HG03469 (cell line): ENCODE results near the gene FGA.

Source experiments
- ATAC-seq: cut with Tn5 transposase; IDR thresholded peaks from one replicate; pipeline ENCODE4 v1.9.1; 2021; ENCODE audit warnings: mild to moderate bottlenecking, moderate library complexity, moderate number of reproducible peaks; ENCODE audit not compliant: unreplicated experiment

The FGA gene

DNA sequence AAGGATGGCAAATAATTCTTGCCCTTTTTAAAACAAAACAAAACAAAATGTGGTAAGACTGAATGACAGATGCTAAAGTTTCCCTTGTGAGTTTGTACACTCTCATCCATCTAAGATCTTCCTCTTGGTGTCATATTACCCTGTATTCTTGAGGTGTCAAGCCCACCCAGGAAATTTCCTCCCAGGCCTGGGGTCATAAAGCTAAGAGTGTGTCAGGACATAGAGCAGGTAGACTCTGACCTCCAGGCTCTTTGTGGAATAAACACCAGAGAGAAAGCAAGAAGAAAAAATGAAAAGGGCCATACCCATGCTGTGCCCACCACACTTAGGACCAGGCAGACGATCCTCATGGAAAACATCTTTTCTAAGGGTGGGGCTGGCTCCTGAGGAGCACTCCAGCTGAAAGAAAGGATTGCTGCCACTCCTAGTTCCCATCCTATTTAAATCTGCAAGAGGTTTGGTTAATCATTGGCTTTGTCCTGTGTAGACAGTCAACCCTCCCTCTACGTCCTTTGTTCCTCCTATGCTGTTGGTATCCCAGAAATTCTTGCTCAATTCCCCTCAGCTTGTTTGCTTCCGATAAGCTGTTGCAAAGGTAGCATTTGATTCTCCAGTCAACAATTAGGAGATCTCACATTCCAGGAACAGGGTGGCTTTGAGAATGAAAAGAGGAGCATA, at the start of gene FGA:
Gene FGA, minus strand, starts transcription at position 414 of the 678 bp plus-strand sequence. Its CDS starts 55 bp downstream, at position 359.
- ATAC-seq, result no peak

DNA sequence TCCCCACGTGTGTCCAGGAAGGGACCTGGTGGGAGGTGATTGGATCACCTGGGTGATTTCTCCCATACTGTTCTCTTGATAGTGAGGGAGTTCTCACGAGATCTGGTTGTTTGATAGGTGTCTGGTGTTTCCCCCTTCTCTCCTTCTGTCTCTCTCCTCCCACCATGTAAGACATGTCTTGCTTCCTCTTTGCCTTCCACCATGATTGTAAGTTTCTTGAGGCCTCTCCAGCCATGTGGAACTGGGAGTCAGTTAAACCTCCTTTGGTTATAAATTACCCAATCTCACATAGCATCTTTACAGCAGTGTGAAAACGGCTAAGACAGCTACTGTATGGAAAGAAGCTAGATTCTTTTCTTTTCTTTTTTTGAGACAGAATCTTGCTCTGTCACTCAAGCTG, 43.5 kb upstream of the FGA start:
- peak; percentile 52 for ATAC-seq

DNA sequence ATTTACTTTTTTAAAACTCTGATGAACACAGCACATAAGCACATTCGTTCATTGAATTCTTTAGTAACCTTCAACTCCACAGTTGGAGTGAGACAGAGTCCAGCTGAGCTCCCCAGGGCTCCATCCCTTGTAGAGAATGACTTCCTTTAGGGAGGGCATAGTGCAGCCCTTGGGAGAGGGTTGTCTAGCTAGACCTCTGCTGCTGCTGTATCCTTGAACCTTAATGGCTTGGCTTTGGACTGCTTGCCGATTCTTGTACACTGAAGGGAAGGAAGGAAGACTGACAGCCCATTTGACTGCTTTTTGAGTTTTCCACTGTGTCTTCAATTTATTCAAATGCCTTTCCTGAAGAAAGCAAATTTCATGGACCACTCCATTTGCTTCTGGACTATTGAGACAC, 41.3 kb upstream of the FGA start:
- ATAC-seq, result no peak

DNA sequence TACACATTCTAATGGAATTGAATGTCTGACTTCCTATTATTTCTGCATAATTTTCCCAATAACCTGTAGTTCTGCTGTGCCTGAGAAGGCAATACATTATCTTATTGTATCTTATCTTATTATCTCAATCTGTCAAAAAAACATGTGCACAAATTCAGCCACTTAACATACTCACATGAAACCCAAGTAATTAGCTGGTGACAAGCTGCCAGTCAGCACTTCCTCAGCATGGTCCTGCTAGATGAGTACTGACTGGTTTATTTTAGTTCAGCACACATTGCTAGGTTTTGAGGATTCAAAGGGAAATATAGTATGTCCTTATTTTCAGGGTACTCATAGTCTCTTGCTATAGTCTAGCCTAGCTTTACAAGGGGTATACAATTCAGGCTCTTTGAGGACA, 39.8 kb upstream of the FGA start:
- no peak for ATAC-seq

DNA sequence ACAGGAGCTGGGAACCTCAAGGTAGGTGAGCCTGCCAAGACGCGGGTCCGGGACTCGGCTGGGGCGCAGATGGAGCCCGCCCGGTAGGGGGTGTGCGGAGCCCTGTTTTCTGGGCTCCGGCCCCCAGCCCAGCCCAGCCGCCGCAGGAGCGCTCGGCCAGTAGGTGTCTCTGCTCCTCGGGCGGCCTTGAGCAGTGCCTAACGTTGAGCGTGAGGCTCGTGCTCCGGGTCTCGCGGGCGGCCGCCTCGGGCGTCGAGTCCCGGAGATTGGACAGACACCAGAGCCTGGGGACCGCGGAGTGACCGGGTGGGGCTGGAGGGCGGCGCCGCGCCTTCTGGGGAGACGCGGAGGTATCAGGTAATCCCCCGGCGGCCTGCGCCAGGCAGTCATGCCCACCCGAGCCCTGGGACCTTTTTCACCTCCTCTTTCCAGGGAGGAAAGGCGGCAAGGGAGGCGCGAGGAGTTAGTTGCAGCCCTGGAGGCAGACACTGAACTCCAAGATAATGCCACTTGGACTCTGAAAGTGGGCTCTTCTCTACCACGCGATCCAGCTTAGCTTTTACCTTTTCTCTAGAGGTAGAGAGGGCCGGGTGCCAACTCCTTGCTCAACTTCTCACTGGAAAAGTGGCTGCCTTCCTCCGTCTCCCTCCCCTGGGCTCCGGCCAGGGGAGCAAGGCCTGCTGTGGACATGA, 36.4 kb upstream of the FGA start:
- peak; percentile 86 for ATAC-seq

DNA sequence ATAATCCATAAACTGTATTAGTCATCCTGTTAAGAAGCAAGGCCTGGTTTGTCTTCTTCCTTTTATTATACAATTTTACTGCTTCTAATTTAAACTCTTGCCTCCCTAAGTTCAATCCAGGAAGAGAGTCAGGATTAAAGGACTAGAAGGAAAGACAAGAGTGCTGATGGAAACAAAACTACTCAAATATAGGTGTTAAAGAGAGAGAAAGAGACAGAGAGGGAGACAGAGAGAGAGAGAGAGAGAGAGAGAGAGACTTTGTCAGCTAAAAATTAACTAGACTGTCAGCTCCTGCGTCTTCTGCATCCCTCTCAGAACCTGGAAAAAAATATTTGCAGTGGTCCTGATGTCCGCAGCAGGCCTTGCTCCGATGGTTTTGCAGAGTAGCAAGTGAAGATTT, 35.4 kb upstream of the FGA start:
- ATAC-seq, result no peak

DNA sequence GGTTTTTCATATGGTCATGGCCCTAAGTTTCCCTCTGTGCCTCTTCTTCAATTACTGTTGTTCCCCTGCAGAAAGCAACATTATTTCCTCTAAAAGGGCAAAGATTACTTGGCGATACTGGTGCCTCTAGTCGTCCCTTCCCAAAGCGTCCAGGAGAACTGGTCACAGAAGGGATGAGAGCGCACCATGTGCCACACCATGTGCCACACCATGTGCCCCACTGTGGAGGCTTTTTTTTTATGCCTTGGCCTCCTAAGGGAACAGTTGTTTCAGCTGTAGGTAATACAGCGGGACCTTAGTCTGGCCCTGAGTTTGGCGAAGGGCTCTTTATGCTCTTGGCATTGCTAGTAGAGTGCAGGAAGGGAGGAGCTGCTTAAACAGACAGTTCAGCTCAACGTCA, 33.5 kb upstream of the FGA start:
- ATAC-seq, result no peak

DNA sequence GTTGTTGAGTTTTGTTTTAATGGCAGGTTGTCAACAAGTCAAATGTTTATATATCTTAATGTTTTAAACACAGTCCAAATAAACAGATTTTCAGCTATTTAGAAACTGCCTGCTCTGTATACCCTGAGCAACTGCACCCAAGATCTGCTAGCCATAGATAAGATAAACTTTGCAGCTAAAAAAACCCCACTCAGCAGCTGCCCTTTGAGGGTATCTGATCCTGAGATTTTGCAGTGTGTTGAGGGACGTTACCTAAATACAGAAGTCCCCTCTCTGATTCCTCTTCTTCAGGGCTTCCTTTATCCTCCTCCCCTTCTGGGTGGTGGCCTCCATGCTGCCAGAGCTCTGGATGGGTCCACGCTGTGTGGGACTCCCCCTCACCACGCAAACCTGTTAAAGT, 32.9 kb upstream of the FGA start:
- no peak for ATAC-seq

DNA sequence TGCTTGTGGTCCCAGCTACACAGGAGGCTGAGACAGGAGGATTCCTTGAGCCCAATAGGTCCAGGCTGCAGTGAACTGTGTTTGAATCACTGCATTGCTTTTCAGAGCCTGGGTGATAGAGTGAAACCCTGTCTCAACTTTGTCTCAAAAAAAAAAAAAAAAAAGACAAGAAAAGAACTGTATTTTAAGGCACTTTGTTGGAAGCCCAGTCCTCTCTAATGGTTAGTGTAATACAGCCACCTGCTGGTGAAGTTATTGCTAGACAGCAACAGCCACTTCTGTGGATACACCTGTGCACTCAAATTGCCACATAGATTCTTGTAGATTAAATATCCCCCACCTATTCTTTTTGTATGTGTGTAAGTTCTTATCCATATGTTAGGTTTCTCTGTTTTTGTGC, 32.1 kb upstream of the FGA start:
- peak; percentile 44 for ATAC-seq

DNA sequence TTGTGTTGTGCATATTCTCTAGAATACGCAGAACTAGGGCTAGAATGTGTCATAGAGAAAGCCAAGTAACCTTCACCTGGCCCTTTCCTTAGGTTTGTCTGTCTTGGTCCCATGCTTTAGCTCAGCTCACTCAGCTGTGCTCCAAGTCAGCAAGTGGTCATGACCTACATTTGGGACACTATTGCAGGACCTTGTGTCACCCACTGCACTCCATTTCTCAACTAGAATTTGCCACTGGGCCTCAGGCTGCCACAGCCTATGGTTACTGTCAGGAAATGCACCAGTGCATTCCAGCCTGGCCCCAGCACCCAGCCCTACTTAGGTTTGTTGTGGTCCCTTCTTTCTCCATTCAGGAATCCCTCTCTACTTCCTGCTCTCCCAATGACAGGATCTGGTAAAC, 29.6 kb upstream of the FGA start:
- no peak for ATAC-seq

DNA sequence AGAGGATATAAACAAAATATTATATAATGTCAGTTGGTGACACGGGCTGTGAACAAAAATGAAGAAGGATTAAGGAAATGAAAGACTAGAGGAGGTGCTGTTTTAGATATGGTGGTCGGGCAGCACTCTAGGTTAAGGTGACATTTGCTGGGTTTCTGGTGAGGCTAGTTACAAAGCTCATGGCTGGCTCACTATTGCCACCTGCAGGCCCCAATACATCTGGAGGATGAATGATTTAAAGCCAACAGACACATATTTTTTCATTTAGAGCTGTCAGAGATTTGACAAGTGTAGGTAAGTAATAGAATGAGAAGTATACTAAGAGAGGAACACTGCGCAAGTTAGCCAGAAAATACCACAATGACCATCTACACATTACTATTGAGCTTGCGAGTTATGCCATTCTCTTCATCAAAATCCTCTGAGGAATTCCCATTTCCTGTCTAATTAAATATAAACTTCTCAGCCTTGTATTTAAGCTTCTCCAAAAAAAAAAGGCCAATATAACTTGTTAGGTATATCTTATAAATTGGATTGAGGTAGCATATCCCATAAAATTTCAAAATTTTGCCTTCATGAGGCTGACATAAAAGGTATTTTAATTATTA, 28.3 kb upstream of the FGA start:
- ATAC-seq, result peak; percentile 34

DNA sequence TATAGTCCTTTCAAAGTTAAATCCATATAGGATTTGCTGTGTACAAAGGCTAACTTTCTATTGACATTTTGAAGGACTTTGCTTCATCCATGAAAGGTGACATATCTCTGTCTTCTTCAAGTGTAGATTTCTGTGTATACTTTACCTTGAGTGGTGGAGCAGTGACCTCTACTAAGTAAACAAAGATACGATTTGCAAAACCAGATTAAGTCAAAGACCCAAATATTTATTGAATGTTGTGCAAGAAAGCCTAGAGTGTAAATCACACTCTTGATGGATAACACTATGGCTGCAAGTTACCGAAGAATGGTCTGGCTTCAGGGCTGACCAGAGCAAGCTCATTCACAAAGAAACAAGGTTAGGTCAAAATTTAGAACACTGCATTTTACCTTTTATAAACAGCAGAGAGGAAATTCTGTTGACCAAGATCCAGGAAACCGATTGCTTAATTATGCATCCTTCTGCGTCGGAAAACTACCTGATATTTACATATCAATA, 27.3 kb upstream of the FGA start:
- ATAC-seq, result no peak

DNA sequence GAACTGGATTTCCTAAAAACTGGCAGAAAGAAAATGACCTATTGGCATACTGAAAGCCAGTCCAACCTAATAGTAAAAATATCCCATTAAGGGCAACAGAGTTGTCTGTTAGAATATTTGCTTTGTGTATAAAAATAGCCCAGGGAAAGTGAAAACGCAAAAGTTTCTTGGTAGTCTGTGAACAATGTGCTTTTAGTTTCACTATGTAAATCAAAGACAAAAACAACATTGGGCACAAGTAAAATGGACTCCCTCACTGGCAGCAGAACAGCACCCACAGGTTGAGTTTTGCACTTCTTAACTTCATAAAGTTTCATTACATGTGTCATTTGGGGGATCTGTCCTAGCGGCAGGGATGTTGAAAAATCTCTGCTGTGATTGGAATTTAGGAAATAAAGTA, 26.2 kb upstream of the FGA start:
- peak; percentile 89 for ATAC-seq

DNA sequence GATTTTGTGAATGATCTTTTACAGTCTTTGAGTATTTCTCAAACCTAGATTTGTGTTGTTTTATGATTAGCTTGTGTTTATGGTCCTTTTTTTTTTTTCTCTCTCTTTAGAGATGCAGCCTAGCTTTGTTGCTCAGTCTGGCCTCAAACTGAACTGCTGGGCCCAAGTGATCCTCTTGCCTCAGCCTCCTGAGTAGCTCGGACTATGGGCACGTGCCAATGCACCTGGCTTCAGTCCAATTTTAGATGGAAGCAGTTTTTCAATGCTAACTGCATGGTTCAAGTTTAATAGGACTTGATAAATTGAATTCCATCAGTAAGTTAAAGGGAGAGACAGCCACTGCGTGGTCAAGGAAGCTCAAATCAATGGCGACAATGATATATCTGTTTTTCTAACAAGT, 25.7 kb upstream of the FGA start:
- ATAC-seq, result no peak

DNA sequence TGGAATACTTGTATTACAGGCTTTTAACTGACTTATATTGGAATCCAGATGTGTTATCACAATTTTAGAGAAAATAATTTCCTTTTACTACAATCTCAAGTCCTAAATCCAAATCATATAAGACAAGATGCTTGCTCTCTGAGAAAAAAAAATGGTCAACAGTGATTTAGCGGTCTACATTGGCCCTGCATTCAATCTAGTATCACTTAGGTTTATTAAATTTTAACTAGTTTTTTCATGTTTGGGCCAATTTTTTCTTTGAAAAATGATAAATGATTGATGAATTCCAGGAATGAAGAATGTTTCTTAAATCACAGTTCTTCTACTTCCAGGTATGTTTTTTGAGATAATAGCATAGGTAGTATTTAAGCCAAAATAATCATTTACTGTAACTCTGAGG, 24.7 kb upstream of the FGA start:
- ATAC-seq, result no peak

DNA sequence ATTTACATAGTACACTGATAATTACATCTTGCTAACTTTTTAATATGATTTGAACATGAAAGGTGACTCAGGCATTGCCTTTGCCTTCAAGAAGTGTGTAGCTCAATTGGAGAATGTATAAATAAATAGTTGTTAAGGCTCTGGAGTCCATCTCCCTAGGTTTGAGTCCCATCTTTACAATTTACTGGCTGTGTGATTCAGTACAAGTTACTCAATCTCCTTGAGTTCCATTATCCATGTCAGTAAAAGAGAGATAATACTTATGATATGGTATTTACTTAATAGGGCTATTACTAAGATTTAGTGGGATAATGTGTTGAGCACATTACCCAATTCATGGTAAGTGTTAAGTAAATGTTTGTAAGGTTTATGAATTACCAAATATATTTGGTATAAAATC, 23.8 kb upstream of the FGA start:
- no peak for ATAC-seq

DNA sequence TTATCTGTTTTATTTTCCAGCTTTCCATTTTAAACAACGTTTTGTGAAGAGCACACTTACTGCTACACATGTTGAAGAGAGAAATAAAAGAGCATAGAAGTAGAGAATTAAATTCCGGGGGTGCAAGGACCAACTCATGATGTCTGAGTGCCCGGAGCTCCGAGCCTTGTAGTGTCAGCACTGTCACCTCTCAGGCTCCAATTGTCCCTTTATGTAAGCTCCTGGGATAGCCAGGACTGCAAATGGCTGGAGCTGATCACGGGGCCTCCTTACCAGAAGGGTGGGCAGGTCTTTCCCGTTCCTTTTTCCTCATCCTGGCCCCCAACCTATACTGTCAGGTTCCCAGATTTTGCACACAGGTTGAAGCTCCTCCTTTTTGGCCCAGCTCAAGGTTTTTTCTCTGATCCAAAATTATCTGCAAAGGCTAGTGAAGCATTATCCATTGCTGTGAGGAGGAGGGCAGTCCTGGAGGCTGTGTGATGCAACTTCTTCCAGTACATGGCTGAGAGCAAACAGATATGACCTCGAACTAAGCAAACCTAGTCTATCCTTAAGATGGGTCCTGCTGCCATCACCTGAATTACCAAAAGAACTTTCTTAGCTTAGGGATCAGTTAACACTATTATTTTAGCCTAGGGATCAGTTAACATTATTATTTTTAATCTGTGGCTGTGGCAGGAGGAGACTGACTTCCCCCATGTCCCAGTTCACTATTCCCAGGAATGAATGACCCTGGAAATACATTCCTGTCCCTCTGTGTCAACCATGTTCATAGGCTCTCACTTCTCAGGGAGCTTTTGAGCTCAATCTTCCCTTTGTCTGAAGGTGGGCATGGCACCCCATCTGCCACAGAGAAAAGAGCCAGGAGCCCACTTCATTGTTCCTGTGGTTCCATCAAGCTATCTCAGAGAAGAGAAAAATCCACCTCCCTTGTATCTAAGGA, 22.2 kb upstream of the FGA start, which contains the start of gene FGG:
Gene FGG, minus strand, starts transcription at position 185 of the 943 bp plus-strand sequence. Its CDS starts 47 bp downstream, at position 138.
- no peak for ATAC-seq

DNA sequence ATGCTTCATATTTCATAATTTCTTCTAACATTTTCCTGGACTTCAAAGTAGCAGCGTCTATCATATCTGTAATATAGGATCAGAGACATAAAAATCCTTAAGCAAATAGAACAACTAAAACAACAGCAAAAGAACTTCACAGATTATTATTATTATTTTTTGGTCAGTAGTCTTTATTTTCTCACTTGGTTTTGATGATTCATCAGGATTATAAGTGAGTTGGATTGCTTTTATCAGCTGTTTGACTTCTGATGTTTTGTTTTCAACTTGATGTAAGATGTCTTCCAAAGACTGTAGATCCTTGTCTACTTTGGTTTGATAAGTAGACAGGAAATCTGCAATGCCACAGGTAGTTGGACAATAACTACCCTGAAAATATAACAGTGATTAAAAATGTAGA, 21.3 kb upstream of the FGA start:
- no peak for ATAC-seq

DNA sequence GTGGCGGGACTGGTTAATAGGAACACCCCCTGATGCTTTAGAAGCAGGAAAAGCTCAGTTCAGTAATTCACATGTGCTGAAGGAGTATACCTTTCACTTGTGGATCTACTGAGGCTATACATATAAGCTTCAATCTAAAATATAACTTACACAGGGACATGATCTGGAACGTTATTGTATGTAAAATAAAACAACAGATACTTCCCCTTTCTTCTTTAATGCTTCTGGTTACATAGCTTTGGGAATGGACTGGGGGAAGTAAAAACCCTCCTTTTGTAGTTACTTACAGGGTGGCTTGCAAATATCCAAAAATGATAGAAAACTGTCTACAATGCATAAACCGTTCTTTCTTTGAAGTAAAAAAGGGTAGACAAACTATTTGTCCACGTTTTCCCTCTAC, 20.0 kb upstream of the FGA start:
- ATAC-seq, result no peak

DNA sequence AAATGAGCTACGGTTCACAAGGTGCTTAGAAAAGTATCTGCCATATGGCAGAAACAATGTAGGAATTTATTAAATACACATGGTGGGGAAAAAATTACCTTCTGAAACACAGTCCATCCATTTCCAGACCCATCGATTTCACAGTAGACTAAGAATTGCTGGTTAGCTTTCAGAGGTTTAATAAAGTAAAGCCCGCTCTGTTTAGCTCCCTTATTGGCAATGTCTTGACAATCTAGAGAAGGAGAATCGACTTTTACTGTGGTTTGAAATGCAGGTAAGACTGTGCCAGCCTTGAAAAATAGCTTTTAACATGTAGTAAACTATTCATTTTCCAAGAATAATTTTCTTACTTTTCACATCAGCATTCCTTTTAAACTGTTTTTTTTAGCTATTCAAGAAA, 19.0 kb upstream of the FGA start:
- no peak for ATAC-seq
